ENCODE results near the gene REP15. TPM values are rescaled to one million over a fixed set of nuclear protein-coding genes. Genes with fewer than 3 reads are reported as not detected.

REP15 gene
- total and polyA plus RNA-seq, 2 donors (not counting 1 experiment from before 2014, with no cell fraction given): 0.44 TPM; not detected in 1

DNA sequence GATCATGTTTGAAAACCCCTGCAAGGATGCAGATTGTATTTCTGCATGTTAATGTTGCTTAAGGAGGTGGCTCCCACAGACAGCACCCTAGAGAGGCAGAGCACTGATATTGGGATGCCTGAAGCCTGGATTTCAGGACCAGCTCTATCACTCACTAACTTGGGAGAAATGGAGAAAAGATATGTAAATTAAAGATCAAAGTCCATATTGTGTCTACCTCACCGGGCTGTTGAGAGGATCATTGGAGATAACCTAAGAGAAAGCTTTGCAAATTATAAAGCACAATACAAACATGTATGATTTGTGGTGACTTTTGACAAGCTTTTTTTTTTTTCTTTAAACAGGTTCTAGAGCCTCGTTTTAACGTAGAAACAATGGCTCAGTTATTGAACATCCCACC is 7.6 kb upstream of the REP15 start:
- intact Hi-C loops (cut with micrococcal nuclease): no loop called here
- TF ChIP-seq EZH2 (IDR thresholded peaks at IDR 0.05; ENCODE audit: borderline replicate concordance, insufficient read depth, low read depth, low read length, poor library complexity, severe bottlenecking): no peak
- TF ChIP-seq, protein P1, sequence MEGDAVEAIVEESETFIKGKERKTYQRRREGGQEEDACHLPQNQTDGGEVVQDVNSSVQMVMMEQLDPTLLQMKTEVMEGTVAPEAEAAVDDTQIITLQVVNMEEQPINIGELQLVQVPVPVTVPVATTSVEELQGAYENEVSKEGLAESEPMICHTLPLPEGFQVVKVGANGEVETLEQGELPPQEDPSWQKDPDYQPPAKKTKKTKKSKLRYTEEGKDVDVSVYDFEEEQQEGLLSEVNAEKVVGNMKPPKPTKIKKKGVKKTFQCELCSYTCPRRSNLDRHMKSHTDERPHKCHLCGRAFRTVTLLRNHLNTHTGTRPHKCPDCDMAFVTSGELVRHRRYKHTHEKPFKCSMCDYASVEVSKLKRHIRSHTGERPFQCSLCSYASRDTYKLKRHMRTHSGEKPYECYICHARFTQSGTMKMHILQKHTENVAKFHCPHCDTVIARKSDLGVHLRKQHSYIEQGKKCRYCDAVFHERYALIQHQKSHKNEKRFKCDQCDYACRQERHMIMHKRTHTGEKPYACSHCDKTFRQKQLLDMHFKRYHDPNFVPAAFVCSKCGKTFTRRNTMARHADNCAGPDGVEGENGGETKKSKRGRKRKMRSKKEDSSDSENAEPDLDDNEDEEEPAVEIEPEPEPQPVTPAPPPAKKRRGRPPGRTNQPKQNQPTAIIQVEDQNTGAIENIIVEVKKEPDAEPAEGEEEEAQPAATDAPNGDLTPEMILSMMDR (IDR thresholded peaks at IDR 0.05): no peak
- H3K4me3 Mint-ChIP-seq: no peak overlapping the region
- H2AFZ ChIP-seq (ENCODE audit: insufficient read depth, low read depth, low read length, poor library complexity, severe bottlenecking): no peak overlapping the region
- no peaks in the 10 kb centered on the region for H3K4me1 ChIP-seq (ENCODE audit: control insufficient read depth in 2 of 2, insufficient read depth in 2 of 2, low read length in 2 of 2)
- no peak overlapping the region for H3K4me2 ChIP-seq (replicated peaks; ENCODE audit: low read depth, low read length, poor library complexity, severe bottlenecking)
- H3K9me3 Mint-ChIP-seq (ENCODE audit: insufficient read depth): no peaks in the 10 kb centered on the region
- no peak overlapping the region for H3K4me3 ChIP-seq (ENCODE audit: control extremely low read depth in 1 of 5, extremely low read depth in 1 of 5, insufficient read depth in 1 of 5, low read depth in 2 of 5, low read length in 4 of 5)
- no peaks in the 10 kb centered on the region for H4K20me1 ChIP-seq (ENCODE audit: control insufficient read depth, insufficient read depth, low read length, poor library complexity, severe bottlenecking)
- POLR2A ChIA-PET: no interaction called here
- H3K27ac Mint-ChIP-seq: no peak overlapping the region
- no peak for DNase-seq
- H3K27me3 ChIP-seq (replicated peaks in 1 of 4; ENCODE audit: control extremely low read depth in 1 of 4, control insufficient read depth in 3 of 4, insufficient read depth in 4 of 4, low read length in 3 of 4): no peaks in the 10 kb centered on the region
- H3K27ac ChIP-seq (ENCODE audit: low read length in 2 of 2): no peak overlapping the region
- H3K79me2 ChIP-seq (ENCODE audit: control insufficient read depth, insufficient read depth, low read length): no peaks in the 10 kb centered on the region
- 82% methylated on average over 2 of the region's 3 CpGs for WGBS (ENCODE audit: insufficient coverage)
- H3K27me3 Mint-ChIP-seq: peaks cover 2% of the 10 kb centered on the region
- no peaks in the 10 kb centered on the region for H3K9me3 ChIP-seq (ENCODE audit: control extremely low read depth in 1 of 3, control insufficient read depth in 2 of 3, insufficient read depth in 1 of 3, low read length in 2 of 3)
- no peak for ATAC-seq (ENCODE audit: low read depth)
- peaks cover 3 to 5% of the 10 kb centered on the region in 2 experiments for H3K36me3 ChIP-seq (replicated peaks in 1 of 2; ENCODE audit: control extremely low read depth in 1 of 2, control insufficient read depth in 1 of 2, extremely low read depth in 1 of 2, insufficient read depth in 2 of 2, low read length in 1 of 2)
- CTCF ChIA-PET: no interaction called here
- no peak overlapping the region for H3K9ac ChIP-seq (ENCODE audit: low read length)
- H3K4me1 Mint-ChIP-seq: no peaks in the 10 kb centered on the region

DNA sequence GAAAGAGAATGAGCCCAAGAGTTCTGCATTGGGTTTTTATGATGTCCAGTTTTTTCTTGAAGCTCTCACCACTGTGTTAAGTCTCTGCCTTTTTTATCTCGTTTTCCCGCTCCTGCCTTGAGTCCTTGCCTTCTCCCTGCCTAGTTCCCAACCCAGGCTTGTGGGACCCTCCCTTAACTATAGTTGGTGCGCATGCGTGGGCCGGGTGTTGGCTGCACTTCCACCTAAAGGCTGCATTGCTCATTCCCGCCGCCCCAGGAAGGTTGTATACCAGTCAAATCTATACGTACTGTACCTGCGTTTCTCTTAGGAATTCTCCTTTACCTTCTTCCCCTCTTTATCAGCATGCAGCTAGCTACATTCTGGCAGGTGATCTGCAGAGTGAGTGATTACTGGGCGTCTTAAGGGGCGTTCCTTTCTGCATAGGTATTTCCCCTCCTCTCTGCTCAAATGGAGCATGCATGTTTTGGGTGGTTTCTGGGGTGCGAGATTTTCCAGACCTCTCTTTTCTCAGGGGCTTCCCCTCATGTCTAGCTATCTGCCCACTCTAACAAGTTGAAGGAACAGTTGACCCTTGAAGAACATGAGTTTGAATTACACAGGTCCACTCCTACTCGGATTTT is 6.6 kb upstream of the REP15 start:
- H3K36me3 ChIP-seq (replicated peaks in 1 of 2; ENCODE audit: control extremely low read depth in 1 of 2, control insufficient read depth in 1 of 2, extremely low read depth in 1 of 2, insufficient read depth in 2 of 2, low read length in 1 of 2): peaks cover 3 to 5% of the 10 kb centered on the region in 2 experiments
- H3K27me3 Mint-ChIP-seq: peaks cover 2% of the 10 kb centered on the region
- no peak overlapping the region for H3K4me3 Mint-ChIP-seq
- no peaks in the 10 kb centered on the region for H3K9me3 ChIP-seq (ENCODE audit: control extremely low read depth in 1 of 3, control insufficient read depth in 2 of 3, insufficient read depth in 1 of 3, low read length in 2 of 3)
- ChIA-PET POLR2A (no interaction called here), CTCF (interaction anchor here (0.9 kb wide), 1 partner anchor 15 kb away, joined by 4 read pairs; no protein-coding TSS in a partner anchor)
- H3K27me3 ChIP-seq (replicated peaks in 1 of 4; ENCODE audit: control extremely low read depth in 1 of 4, control insufficient read depth in 3 of 4, insufficient read depth in 4 of 4, low read length in 3 of 4): no peaks in the 10 kb centered on the region
- H3K27ac Mint-ChIP-seq: no peak overlapping the region
- no peak overlapping the region for H2AFZ ChIP-seq (ENCODE audit: insufficient read depth, low read depth, low read length, poor library complexity, severe bottlenecking)
- no peak overlapping the region for H3K9ac ChIP-seq (ENCODE audit: low read length)
- H3K9me3 Mint-ChIP-seq (ENCODE audit: insufficient read depth): no peaks in the 10 kb centered on the region
- H3K4me1 ChIP-seq (ENCODE audit: control insufficient read depth in 2 of 2, insufficient read depth in 2 of 2, low read length in 2 of 2): no peaks in the 10 kb centered on the region
- 89% methylated on average over 8 of the region's 13 CpGs for whole genome bisulfite sequencing (ENCODE audit: insufficient coverage)
- H3K27ac ChIP-seq (ENCODE audit: low read length in 2 of 2): no peak overlapping the region
- H3K4me1 Mint-ChIP-seq: no peaks in the 10 kb centered on the region
- TF ChIP-seq, protein P1 (IDR thresholded peaks at IDR 0.05): no peak
- no peak for TF ChIP-seq EZH2 (IDR thresholded peaks at IDR 0.05; ENCODE audit: borderline replicate concordance, insufficient read depth, low read depth, low read length, poor library complexity, severe bottlenecking)
- DNase-seq (no peak), ATAC-seq (ENCODE audit: low read depth) (no peak)
- H4K20me1 ChIP-seq (ENCODE audit: control insufficient read depth, insufficient read depth, low read length, poor library complexity, severe bottlenecking): no peaks in the 10 kb centered on the region
- no peak overlapping the region for H3K4me3 ChIP-seq (ENCODE audit: control extremely low read depth in 1 of 5, extremely low read depth in 1 of 5, insufficient read depth in 1 of 5, low read depth in 2 of 5, low read length in 4 of 5)
- no peak overlapping the region for H3K4me2 ChIP-seq (replicated peaks; ENCODE audit: low read depth, low read length, poor library complexity, severe bottlenecking)
- intact Hi-C loops (cut with micrococcal nuclease): no loop called here
- H3K79me2 ChIP-seq (ENCODE audit: control insufficient read depth, insufficient read depth, low read length): no peaks in the 10 kb centered on the region

Data from B cell (primary cell).